Colonic mucosa (tissue), 4 donors: ENCODE data around the gene WDFY4. TPM values are rescaled to one million over a fixed set of nuclear protein-coding genes. Genes with fewer than 3 reads are reported as not detected.

Experiments
- DNase-seq: peaks from one replicate; pipeline ENCODE4 v3.0.0-alpha.2; 2020
- H3K27ac ChIP-seq: fragments of 200-600 bp; one replicate; pipeline ENCODE4 v1.8.0; 2021
- H3K27me3 ChIP-seq: fragments of 200-600 bp; one replicate; pipeline ENCODE4 v1.8.0; 2021
- H3K36me3 ChIP-seq: fragments of 200-600 bp; one replicate; pipeline ENCODE4 v1.8.0; 2021
- H3K4me1 ChIP-seq: fragments of 200-600 bp; one replicate; pipeline ENCODE4 v1.8.0; 2021; ENCODE audit warnings: mild to moderate bottlenecking
- H3K4me3 ChIP-seq: fragments of 200-600 bp; one replicate; pipeline ENCODE4 v1.8.0; 2021
- H3K9ac ChIP-seq, 2 donors: one replicate each; pipeline ENCODE4 v1.7.0; 2013; ENCODE audit warnings: control low read depth in 2 of 2, low read depth in 2 of 2, low read length in 2 of 2
- H3K9me3 ChIP-seq: fragments of 200-600 bp; one replicate; pipeline ENCODE4 v1.8.0; 2021
- intact Hi-C: fragments of 100-400 bp; cut with DNase I; formaldehyde crosslinking; loops from one replicate; pipeline ENCODE4 v1.14.1; 2022
- total RNA-seq, 2 donors: library from RNA; stranded (reverse); fragmentation: NEBNext Ultra II Directional in 1 of 2; extraction: Animal tissue kit (Norgen Biotek cat#: 25700) in 1 of 2; gene quantifications; one replicate each; pipeline ENCODE4 v1.2.1, GENCODE V29; 2021
- TF ChIP-seq, protein P1 (sequence below): fragments of 200-600 bp; IDR thresholded peaks from one replicate; pipeline ENCODE4 v1.8.0; 2022; ENCODE audit warnings: antibody characterized with exemption, mild to moderate bottlenecking
- donor health status: healthy.
- donor health status: DM: no; HTN: no; CAD: no.
- donor health status: DM: no; HTN: no; CAD: no.

Gene WDFY4
- total RNA-seq, 2 donors from 2014 or later, result 1.5 to 1.6 TPM

GRCh38 chr10:48845512-48845911 lies 160.8 kb downstream of the WDFY4 start:
- TF ChIP-seq, protein P1, sequence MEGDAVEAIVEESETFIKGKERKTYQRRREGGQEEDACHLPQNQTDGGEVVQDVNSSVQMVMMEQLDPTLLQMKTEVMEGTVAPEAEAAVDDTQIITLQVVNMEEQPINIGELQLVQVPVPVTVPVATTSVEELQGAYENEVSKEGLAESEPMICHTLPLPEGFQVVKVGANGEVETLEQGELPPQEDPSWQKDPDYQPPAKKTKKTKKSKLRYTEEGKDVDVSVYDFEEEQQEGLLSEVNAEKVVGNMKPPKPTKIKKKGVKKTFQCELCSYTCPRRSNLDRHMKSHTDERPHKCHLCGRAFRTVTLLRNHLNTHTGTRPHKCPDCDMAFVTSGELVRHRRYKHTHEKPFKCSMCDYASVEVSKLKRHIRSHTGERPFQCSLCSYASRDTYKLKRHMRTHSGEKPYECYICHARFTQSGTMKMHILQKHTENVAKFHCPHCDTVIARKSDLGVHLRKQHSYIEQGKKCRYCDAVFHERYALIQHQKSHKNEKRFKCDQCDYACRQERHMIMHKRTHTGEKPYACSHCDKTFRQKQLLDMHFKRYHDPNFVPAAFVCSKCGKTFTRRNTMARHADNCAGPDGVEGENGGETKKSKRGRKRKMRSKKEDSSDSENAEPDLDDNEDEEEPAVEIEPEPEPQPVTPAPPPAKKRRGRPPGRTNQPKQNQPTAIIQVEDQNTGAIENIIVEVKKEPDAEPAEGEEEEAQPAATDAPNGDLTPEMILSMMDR, result no peak
- H3K4me1 ChIP-seq, result no peaks in the 10 kb centered on the region
- no peak overlapping the region for H3K27ac ChIP-seq

DNA sequence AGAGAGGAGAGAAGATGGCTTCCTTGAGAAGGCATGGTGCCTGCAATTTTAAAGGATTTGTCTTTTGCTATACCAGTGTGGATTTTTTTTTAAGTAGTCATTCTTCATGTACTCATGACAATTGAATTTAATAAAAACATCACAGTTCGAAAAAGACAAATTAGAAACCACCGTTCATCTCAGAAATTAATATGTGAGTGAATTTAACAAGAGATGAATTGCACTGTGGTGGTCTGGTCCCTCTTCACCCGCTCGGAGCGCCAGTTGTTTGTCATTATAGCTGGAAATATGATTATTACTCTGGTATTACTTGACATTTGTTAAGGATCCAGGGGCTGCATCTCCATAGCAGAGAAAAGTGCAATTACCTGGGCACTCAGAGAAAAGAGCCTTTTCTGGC lies 163.0 kb downstream of the WDFY4 start:
- Histone ChIP-seq H3K36me3 (no peaks in the 10 kb centered on the region), H3K4me3 (no peak overlapping the region), H3K27ac (no peak overlapping the region), H3K4me1 (no peaks in the 10 kb centered on the region), H3K27me3 (no peaks in the 10 kb centered on the region), H3K9me3 (no peaks in the 10 kb centered on the region), H3K9ac (no peak overlapping the region)
- intact Hi-C loops, result no loop called here
- no peak for DNase-seq
- TF ChIP-seq, protein P1, result no peak

More at GRCh38 chr10:48845512-48845911, 160.8 kb downstream of the WDFY4 start:
- H3K27me3 ChIP-seq, result no peaks in the 10 kb centered on the region
- H3K9me3 ChIP-seq, result no peaks in the 10 kb centered on the region
- no peaks in the 10 kb centered on the region for H3K36me3 ChIP-seq
- intact Hi-C loops, result no loop called here
- H3K4me3 ChIP-seq, result no peak overlapping the region
- DNase-seq, result no peak
- no peak overlapping the region for H3K9ac ChIP-seq

DNA sequence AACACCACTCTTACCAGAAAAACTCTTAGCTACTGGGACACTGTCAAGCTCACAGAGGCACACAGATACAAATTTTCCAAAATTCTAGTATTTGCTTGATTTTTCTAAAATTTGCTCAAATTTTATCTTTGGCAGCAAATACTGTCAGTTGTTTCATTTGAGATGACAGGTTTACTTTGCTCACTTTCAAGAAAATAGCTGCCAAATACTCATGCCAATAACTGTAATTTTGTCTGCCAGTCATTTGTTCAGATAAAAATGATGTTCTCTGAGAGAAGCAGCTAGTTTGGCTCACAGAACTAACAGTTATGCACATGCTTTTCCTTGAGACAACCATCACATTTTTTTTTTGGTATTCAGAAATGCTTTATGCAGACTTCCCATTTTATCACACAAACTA lies 172.2 kb downstream of the WDFY4 start:
- Histone ChIP-seq H3K4me3 (no peak overlapping the region), H3K9ac (no peak overlapping the region), H3K36me3 (no peaks in the 10 kb centered on the region), H3K27ac (no peak overlapping the region), H3K4me1 (no peaks in the 10 kb centered on the region), H3K27me3 (no peaks in the 10 kb centered on the region), H3K9me3 (no peaks in the 10 kb centered on the region)
- TF ChIP-seq, protein P1, result no peak
- DNase-seq, result no peak
- intact Hi-C loops, result no loop called here

DNA sequence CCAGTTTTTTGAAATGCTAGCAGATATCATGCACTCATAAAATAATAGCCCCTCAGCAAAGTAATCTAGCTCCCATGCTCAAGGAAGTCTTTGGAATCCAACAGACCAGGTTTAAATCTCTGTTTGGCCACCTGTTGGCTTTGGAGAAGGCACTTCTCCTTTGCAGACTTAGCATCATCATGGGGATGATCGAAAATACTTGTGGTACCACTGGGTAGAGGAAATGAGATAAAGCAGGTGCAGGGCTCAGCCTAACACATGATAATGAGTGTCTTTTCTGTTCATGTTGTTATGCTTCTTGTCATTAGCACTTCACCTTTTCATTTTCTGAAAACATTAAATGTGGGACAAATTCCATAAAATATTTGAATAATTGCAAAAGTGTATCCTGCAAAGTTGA lies 187.6 kb downstream of the WDFY4 start:
- H3K9ac ChIP-seq, result no peak overlapping the region
- H3K4me3 ChIP-seq, result no peak overlapping the region
- H3K4me1 ChIP-seq, result no peaks in the 10 kb centered on the region
- intact Hi-C loops, result no loop called here
- no peaks in the 10 kb centered on the region for H3K27me3 ChIP-seq
- no peak overlapping the region for H3K27ac ChIP-seq
- no peaks in the 10 kb centered on the region for H3K36me3 ChIP-seq
- TF ChIP-seq, protein P1, result no peak
- no peaks in the 10 kb centered on the region for H3K9me3 ChIP-seq
- DNase-seq, result no peak

DNA sequence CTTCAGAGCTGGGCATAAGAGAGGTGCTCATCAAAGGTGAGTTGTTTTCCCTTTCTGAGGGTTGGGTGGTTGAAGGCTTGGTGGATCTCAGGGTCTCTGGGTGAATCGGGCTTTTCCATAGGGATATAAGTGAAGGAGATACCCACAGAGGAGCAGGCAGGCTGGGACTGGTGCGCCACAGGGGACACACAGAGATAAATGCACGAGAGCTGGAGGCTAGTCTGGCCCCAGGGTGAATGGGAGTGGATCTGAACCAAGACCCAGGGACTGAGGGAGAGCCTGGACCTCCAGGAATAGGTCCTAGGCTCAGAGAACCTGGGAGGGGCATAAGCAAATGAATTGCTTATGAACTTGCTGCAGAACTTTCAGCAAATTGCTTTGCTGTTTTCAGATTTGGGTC lies 193.4 kb downstream of the WDFY4 start:
- no peaks in the 10 kb centered on the region for H3K4me1 ChIP-seq
- TF ChIP-seq, protein P1, result no peak
- H3K4me3 ChIP-seq, result no peak overlapping the region
- no peaks in the 10 kb centered on the region for H3K36me3 ChIP-seq
- no peak overlapping the region for H3K27ac ChIP-seq
- no peak for DNase-seq
- H3K9ac ChIP-seq, result no peak overlapping the region
- no peaks in the 10 kb centered on the region for H3K9me3 ChIP-seq
- no peaks in the 10 kb centered on the region for H3K27me3 ChIP-seq
- intact Hi-C loops, result no loop called here

DNA sequence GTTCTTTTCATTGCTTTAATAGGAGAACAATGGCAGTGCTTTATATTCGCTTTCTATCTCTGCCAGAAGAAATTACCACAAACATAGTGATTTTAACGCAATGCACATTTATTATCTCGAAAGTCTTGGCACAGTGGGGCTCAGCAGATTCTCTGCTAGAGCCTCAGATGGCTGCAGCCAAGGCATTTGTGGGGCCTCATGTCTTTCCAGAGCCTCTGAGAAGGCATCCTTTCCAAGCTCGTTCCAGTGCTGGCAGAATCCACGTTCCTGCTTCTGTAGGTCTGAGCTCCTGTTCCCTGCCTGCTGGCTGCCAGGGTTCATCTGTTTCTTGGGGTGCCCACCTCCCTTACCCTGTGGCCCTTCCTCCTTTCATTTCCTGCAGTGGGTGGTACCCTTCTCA lies 194.8 kb downstream of the WDFY4 start:
- Histone ChIP-seq H3K27me3 (no peaks in the 10 kb centered on the region), H3K27ac (no peak overlapping the region), H3K9me3 (no peaks in the 10 kb centered on the region), H3K9ac (no peak overlapping the region), H3K36me3 (no peaks in the 10 kb centered on the region), H3K4me1 (no peaks in the 10 kb centered on the region), H3K4me3 (no peak overlapping the region)
- intact Hi-C loops, result no loop called here
- TF ChIP-seq, protein P1, result no peak
- DNase-seq, result no peak
